CMK (cell line): ENCODE results near the gene PHF19.

Source experiments
- DNase-seq: peaks from one replicate; pipeline ENCODE4 v3.0.0-alpha.2; 2010; ENCODE audit warnings: low read depth

PHF19 gene

GRCh38 chr9:120853198-120853597, 23.8 kb downstream of the PHF19 start:
- no peak for DNase-seq

DNA sequence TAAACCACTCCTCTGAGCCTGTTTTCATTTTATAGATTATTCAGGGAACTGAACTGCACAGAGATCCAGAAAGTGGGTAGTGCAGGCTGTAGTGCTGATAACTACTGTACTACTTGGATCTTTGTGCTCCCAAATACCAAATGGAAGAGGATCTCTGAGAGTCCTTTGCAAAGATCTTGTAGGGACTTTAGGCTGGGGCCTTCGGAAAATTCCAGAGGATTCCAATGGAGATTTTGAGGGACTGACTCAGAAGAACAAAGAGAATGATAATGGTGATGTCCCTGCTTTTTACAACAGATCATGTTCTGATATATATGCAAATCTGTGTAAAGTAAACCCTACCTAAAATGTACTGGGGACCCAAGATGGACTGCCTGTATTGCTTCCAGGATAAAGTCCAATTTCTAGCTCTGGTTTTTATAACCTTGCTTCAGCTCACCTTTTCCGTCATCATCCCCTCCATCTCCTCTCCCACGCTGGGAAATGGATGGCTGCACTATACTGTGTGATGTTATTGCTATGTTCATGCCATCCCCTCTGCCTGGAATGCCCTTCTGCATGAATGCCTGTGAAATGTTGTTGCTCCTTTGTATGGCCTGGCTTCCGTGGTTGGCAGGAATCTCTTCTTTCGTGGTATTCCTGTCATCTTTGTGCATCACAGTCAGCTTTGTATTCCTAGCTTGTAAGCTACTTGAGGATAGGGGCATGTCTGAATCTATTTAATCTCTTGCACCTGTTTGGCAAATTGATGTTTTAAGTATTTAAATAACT, 24.6 kb downstream of the PHF19 start:
- DNase-seq = no peak

GRCh38 chr9:120851449-120851848, 25.5 kb downstream of the PHF19 start:
- DNase-seq = no peak

- no peak for DNase-seq
Observed at GRCh38 chr9:120850315-120850714, 26.7 kb downstream of the PHF19 start.

GRCh38 chr9:120846906-120847305, 30.1 kb downstream of the PHF19 start:
- DNase-seq = no peak

DNA sequence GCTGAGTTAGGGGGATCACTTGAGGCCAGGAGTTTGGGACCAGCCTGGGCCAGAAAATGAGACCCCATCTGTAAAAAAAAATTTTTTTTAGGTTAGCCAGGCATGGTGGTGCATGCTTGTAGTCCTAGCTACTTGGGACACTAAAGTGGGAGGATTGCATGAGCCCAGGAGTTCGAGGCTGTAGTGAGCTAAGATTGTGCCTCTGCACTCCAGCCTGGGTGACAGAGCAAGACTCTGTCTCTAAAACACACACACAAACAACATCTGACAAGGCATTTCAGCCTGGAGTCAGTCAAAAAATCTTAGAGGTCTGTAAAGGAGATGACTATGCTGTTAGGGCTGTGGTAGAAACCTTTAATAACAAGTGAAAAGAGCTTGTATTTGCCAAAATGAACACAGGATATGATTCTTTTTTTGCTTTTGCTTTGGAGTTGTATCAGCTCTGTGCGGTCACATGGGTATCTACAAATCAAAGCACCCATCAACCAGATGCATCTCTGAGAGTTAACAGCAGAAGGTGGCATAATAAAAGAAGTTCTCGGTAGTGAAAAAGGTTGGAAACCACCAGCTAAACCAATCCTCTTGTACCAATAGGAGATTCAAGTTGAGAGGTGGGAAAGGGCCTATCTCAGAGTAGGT, 30.6 kb downstream of the PHF19 start:
- DNase-seq = no peak

- no peak for DNase-seq
Observed at GRCh38 chr9:120845255-120845654, 31.7 kb downstream of the PHF19 start.

GRCh38 chr9:120842685-120843485, 34.1 kb downstream of the PHF19 start, which contains the start of gene PSMD5:
TSS of gene PSMD5 (minus strand) at chr9:120842922. CDS start at chr9:120842909, 13 bp downstream.
- DNase-seq = peak; percentile 99

DNA sequence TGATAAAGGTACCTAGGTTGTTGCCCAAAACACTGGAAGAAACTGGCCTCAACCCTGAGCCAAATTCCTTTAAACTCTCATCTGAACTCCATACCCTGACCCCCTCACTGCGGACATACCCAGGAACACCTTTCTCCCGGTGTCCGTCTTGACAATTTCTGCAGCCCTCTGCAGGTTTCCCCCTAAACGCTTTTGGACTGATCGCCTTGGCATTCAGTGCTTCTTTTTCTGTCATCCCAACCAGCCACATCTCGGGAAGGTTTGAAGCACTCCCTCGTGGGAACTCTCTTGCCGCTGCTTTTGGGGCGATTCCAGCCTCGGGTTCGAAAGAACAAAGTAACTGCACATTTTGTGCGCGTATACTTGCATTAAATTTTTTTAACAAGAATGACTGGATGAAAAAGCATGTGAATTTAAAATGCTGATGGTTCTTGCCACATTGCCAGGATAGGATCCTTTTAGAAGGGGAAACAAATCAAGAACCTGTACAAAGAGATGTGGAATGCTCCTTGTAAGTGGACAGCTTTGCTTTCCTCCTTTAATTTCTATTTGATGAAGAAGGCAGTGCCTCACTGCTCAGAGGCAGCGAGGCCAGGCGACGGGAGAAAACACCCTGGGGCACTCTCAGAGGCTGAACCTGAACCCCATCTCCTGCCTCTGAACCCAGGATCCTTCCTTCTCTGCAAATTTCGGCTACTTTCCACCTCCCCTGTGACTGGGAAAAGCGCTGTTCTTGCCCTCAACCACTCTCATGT, 34.9 kb downstream of the PHF19 start:
- no peak for DNase-seq

- DNase-seq = no peak
Observed at GRCh38 chr9:120839146-120839545, 37.8 kb downstream of the PHF19 start.

GRCh38 chr9:120837921-120838320, 39.1 kb downstream of the PHF19 start:
- DNase-seq = no peak

- DNase-seq = no peak
Observed at GRCh38 chr9:120833325-120833724, 43.7 kb downstream of the PHF19 start.

DNA sequence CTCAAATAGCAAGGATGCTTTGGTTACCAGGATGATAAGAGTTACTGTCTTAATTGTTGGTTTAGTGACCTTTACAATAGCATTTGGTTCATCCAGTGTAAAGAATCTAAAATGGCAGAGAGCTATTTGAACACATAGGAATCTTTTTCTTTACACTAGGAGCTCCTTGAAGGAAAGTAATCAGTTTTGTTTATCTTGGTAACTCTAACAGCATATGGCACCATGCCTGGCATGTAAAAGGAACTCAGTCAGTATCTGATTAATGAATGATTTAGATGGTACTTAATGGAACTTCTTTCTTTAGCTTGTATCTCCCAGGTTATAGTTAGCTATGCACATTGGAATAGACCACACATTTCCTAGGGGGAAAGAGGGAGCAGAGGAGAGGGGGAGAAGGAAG, 44.2 kb downstream of the PHF19 start:
- DNase-seq = no peak

- DNase-seq = no peak
Observed at GRCh38 chr9:120830865-120831264, 46.1 kb downstream of the PHF19 start.

DNA sequence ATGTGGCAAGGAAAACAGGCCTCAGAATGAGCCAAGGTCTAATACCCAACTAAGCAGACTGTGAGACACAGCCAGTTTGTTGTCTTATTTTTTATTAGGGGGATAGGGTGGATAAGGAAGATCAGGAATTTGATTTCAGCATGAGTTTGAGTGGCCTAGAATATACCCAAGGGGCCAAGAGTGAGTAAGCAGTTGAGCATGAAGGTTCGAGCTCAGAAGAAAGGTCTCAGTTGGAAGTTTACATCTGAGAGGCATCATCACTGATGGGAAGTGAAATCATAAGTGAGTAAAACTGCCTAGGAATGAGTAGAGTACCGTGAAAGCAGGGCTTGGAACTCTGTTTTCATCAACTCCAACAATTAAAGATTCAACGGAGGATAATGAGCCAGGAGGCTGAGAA, 46.8 kb downstream of the PHF19 start:
- no peak for DNase-seq

DNA sequence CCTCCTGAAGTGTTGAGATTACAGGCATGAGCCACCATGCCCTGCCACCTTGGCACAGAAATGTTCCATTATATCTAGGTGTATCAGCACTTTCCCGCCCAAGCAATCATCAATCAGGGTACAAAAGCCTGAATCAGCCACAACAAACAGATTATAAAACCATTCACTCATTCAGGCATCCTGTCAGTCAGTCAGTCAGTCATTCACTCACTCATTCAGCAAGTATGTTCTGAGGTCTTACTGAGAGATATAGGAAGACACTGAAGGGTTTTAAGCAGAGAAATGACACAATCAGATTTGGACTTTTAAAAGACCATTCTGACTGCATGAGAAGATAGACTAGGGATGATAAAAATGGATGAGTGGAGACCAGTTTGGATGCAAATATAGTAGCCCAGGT, 47.3 kb downstream of the PHF19 start:
- no peak for DNase-seq

- no peak for DNase-seq
Observed at GRCh38 chr9:120820095-120820494, 56.9 kb downstream of the PHF19 start.

DNA sequence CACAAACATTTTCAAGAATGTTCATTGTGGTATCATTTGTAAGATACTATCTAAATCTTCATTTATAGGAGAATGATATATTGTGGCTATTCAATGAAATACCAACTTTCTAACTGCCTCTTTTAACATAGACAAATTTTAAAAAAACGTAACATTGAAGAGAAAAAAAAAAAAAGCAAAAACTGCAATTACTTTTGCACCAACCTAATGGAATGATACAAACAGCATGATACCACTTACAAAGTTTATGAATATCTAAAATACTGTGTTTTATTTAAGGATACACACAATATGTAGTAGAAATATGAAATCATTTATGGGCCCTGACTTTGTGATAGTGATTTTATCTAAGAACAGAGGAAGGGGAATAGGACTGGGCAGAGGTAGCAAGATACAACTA, 58.4 kb downstream of the PHF19 start:
- no peak for DNase-seq

DNA sequence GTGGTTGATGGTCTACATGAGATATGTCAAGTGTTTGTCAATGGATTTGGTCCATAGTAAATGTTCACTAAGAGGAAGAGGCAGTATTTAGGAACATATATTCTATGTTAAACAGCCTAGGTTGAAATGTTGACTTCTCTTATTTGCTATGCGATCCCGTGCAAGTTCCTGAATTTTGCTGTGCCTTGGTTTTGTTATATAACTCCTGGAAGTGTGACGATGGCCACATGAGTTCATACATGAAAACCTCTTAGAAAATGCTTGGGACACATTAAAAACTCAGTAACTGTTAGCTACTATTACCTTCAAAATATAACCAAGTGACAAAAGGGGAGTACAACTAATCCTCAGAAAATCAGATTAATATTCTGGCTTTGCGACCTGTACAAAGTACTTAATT, 61.9 kb downstream of the PHF19 start:
- no peak for DNase-seq

DNA sequence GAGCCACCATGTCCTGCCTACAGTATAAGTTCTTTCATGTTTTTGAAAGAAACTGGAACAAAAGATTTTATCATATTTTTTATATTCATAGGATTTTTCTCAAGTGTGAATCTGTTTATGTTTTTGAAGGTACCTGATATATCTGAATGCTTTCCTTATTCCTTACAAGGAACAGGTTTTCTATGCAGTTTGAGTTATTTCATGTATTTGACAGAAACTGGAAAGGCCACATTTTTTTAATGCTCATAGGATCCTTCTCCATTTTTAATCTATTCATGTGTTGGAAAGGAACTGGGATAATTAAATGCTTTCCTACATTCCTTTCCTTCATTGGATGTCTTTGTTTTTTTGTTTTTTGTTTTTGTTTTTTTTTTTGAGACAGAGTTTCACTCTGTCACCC, 68.1 kb downstream of the PHF19 start:
- DNase-seq = no peak

DNA sequence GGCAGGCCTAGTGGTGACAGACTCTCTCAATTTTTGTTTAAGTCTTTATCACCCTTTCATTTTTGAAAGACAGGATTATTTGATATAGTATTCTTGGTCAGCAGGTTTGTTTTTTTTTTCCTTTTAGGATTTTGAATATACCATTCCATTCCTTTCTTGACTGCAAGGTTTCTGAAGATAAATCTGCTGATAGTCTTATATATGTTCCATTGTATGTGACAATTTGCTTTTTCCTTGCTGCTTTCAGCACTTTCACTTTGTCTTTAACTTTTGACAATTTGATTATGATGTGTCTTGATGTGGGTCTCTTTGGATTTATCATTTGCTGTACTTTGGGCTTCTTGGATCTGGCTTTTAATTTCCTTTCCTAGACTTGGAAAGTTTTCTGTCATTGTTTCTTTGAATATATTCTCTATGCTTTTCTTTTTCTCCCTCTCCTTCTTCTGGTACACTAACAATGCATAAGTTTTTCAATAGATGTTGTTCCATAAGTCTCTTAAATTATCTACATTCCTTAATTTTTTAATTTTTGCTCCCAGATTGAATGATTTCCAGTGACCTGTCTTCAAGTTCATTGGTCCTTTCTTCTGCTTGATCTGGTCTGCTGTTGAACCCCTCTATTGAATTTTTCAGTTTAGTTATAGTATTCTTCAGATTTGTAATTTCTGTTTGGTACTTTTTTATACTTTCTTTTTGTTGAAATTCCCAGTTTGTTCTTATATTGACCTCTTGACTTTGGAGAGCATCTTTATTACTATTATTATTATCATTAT, 69.2 kb downstream of the PHF19 start:
- DNase-seq = no peak
